SHP77 (cell line): ENCODE data around the gene CDC42SE1.

ENCODE experiments used
- DNase-seq, 2 experiments: peaks; one replicate each; lab custom pipeline; 2025; lab: John Stamatoyannopoulos, UW

Gene CDC42SE1

DNA sequence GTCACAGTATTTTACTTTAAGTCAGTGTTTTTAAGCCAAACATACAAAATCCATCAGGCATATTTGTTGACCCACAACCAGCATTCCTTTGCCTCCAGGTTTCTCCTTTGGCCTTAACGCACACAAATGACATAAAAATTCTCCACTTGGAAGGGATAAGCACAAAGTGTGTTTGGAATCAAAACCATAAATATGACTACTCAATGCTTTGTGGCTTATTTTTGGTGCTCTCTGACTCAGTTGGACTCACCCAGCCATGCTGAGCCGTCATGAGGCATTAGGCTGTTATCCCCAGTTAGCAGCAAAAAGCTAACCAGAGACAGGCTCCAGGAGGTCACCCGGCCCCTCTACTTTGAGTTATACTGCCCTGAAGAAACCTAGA is 50.2 kb downstream of the CDC42SE1 start:
- DNase-seq: no peak

DNA sequence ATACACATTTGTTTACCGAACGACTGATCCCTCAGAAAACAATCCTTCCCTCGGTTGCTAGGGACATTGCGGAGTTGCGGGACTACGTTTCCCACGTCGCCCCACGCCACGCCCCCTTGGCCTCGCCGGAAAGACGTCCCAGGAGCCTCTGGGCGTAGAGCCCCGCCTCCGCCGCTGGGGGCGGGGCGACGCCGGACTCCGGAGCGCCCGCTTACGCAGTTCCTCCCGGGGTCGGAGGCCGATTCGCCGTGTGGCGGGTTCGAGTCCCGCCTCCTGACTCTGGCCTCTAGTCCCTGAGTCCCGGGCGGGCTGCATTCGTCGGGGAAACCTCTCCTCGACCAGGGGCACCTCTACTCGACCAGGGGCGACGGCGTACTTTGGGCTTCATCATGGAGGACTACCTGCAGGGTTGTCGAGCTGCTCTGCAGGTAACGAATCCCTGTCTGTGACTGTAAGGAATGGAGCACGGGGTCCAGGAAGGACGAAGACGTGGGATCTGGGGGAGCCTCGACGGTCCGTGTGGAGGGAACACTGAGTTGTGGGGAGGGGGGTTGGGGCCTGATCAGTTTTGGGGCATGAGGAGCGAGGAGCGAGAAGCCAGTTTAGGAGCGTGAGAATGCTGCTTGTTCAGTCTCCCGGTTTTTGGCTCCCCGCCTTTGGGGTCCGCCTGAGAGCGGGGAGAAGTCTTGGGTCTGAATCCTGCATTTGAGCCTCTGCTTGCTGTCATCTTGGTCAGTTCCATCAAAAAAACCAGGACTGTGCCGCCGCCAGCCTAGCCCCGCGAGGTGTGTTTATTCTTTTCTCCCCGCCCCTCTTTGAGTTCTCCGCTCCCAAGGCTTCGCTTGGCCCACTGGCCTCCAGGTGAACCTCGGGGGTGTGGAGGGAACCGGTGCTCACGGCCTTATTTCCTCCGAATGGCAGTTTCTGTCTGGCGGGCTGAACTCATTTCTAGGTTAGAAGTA is 50.9 kb downstream of the CDC42SE1 start, which contains the start of gene PRUNE1:
Gene PRUNE1 (plus strand): TSS at position 206 of the 962 bp plus-strand sequence. CDS start 184 bp downstream, at position 390.
- peak; percentile 99 to 100 for DNase-seq

DNA sequence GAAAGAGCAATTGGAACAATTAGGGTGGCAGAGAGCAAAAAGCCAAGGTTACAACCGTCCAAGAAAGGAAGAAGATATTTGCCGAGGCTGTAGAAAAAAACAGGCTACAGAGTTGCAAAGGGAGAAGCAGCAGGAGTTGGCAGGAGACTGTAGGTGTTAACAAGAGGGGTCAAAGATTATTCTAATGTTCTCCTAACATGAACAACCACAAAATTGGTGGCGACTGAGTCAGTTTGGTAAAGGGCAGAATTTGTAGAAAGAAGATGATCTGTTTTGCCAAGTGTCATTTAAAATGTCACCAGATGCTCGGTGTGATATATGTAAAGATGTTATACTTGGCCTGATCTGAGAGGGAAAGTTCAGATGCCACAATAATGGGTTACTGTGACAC is 51.6 kb downstream of the CDC42SE1 start:
- no peak for DNase-seq

DNA sequence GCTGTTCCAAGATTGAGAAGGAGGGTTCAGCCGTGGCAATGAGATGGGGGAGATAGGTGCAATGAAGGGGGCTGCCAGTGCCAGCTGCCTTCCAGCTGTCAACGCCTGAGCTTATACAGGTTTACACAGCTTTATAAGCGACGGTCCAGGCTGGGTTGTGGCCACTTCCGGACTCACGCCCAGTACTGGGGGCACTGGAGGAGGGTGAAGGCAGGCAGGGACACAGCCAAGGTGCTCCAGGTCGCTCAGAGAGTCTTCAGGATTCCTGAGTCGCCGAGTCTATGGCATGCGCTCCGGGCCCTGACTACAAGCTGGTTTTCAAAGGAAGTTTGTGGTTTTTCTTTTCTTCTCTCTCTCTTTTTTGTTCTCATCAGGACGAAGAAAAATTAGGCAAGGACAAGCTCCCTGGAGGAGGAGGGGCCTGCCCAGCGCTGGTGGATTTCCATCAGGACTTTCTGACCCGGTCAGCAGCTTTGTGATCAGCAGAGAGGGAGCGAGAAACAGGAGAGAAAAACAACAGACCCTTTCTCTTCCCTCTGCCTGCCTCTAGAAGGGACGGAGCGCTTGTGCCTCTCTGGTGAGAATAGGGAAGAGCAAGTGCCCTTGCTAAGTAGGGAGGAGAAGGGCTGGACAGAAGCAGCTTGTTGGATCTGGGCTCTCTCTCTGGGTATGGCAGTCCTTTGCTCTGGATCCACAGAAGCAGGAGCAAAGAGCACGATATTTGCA is 52.9 kb downstream of the CDC42SE1 start, which contains the start of gene MINDY1:
Gene MINDY1 (minus strand): TSS at position 576 of the 726 bp plus-strand sequence. CDS start 4,285 bp downstream, outside the sequence.
- peak; percentile 95 to 97 for DNase-seq

DNA sequence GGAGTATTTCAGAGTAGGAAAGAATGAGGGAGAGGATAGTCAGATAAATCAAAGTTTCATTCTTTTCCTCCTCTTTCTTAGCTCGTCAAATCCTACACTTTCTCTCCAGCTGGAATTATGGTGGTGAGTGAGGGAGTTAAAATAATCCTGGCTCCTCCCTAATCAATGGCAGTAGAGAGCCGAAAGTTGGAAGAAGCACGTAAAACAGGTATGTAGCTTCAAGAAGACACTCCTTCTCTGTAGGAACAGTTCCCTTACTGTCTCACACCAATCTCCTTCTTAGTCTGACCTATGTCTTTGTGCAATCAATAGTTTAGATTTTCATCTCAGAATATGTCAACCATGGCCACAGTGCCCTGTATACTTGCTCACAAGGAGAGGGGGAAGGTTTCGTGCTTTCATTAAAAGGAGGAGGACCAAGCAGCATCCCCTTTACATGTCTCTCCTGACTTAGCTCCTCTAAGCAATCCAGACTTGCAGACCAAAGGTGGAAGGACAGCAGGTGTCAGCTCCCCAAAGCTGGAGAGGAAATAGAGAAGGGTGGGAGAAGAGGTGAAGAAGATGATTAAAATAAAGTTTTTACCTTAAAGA is 53.6 kb downstream of the CDC42SE1 start:
- peak in 1 of 2 experiments; percentile 39 for DNase-seq

DNA sequence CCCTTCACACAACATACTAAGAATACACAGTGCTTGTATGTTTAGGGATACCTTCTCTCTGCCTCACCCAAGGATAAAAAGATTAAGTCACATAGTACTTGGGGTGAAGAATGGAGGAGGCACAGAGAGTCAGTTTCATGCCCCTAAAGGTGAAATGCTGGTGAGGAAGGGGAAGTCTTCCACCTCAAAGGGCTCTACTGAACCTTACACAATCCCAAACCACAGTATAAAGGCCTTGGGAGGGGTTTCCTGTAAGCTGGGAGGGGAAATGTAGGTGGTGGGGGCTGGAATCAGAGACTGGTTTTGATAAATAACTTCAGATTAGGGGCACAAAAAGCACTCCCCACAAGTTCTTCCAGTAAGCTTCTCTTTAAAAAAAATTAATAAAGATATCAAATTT is 56.2 kb downstream of the CDC42SE1 start:
- DNase-seq: no peak

DNA sequence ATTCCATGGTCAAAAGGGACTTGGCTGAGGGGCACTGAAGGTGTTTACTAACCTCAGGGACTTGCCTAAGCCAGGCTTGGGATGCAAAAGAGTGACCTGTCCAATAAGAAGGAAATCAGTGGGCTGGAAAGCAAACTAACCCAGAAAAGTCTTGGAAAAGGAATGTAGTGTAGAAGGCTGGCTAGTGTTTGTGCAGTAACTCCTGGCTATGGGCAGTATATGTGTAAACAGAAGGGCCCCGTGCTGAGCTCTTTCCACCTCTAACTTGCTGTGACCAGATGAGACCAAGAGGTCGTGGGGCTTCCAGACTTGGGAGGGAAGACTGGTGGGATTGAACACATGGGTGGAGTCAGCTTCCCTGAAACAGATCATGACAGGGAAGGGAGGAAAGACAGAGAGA is 56.8 kb downstream of the CDC42SE1 start:
- DNase-seq: no peak

DNA sequence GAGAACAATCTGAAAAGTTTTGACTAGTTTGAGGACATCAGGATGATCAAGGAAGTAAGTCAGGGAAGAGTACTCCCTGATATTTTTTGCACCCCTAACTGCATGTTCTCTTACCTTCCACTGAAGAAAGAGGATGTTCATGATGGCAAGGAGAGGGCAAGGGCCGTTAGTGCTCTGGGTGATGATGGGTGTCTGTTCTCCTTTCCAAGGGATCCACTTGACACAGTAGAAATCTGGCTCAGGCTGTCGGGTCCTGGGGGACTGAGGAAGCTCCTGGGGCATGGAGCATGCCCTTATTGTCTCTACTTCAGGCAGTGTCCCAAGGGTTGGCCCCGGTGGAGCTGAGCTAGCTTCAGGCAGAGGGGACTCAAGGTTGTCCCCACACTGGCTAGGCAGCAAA is 57.4 kb downstream of the CDC42SE1 start:
- DNase-seq: no peak

DNA sequence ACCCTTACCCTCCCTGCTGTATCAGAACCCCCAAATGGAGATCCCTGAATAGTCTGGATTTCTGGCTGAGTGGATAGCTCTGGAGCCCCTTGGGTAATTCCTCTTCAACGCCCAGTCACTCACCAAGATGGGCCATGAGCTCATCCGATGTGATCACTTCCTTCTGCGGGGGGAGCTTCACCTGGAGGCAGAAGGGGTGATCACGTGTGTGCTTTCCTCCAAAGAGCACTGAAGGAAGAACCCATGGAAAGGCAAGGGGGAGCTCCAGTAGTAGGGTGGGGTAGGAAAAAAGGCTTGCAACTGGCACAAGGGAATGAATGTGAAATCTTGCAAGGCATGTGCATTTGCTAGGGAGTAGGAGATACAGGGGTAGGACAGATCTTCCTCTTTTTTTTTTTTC is 57.8 kb downstream of the CDC42SE1 start:
- no peak for DNase-seq
